Medulla oblongata (tissue), 1 donor: Measurements from ENCODE around the gene SLC2A6.

Experiments used
- DNase-seq: peaks from one replicate; pipeline ENCODE4 v3.0.0-alpha.2; 2015; ENCODE audit errors: extremely low spot score

The SLC2A6 gene

DNA sequence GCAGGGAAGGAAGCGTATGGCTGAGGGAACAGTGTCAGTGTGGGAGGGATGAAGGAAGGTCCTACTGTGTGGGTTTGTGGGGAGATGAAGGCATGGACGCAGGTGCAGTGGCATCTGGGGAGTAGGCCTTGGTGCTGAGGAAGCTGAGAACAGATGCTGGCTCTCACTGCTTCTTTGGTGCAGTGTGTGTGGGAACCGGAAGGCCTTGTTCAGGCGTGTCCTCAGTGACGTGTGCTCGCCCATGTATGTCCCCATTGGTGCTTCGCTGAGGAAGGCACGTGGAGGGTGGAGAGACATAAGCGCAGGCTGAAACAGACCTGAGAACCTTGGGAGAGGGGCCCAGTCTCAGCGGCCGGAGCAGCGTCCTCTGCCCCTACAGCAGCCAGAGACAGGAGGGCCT, 38.0 kb downstream of the SLC2A6 start:
- DNase-seq = no peak

- DNase-seq = no peak
Measured at GRCh38 chr9:133439337-133439736, 39.6 kb downstream of the SLC2A6 start.

- no peak for DNase-seq
Measured at GRCh38 chr9:133437753-133438531, 41.0 kb downstream of the SLC2A6 start.

GRCh38 chr9:133436681-133437080, 42.2 kb downstream of the SLC2A6 start:
- DNase-seq = no peak

GRCh38 chr9:133433351-133433843, 45.5 kb downstream of the SLC2A6 start:
- no peak for DNase-seq

- DNase-seq = no peak
Measured at GRCh38 chr9:133430244-133430643, 48.7 kb downstream of the SLC2A6 start.

DNA sequence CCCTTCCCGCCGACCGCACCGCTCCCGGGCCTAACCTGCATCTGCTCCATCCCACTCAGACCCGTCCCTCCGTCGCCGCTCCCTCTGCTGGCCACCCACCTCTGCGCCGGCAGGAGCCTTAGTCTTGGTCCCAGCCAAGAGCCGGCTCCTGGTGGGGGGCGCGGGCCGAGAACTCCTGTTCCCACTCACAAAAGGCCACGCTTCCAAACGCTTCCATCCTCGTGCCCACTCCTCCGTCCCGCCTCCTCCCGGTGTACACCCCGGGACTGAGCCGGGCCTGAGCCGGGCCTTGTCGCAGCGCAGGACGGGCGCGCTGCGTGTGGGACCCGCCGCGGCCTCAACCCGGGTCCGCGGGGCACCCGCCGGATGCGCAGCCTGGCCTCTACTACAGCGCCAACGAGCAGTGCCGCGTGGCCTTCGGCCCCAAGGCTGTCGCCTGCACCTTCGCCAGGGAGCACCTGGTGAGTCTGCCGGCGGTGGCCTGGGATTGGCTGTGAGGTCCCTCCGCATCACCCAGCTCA, 49.2 kb downstream of the SLC2A6 start:
- no peak for DNase-seq

- no peak for DNase-seq
Measured at GRCh38 chr9:133429214-133429613, 49.7 kb downstream of the SLC2A6 start.

DNA sequence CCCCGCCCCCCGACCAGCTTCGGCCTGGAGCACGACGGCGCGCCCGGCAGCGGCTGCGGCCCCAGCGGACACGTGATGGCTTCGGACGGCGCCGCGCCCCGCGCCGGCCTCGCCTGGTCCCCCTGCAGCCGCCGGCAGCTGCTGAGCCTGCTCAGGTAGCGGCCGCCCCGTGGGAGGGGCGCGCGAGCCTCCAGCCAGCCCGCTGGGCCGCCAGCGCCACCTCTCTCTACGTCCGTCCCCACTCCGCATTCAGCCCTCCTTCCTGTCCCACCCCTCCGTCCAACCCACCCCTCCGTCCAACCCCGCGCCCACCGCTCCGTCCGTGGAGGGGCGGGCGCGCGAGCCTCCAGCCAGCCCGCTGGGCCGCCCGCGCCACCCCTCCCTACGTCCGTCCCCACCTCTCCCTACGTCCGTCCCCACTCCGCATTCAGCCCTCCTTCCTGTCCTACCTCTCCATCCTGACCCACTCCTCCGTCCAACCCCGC, 50.2 kb downstream of the SLC2A6 start:
- no peak for DNase-seq

- no peak for DNase-seq
Measured at GRCh38 chr9:133427658-133428348, 51.1 kb downstream of the SLC2A6 start.

DNA sequence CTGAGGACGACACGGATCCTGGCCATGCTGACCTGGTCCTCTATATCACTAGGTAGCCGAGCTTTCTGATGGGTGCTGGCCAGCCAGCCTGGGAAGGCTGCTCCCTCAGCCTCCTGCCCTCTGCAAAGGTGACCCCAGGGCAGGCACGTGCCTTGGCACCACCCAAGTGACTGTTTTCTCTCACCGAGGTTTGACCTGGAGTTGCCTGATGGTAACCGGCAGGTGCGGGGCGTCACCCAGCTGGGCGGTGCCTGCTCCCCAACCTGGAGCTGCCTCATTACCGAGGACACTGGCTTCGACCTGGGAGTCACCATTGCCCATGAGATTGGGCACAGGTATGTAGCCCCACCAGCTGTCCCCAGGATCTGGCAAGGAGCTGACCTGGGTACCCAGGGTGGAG, 52.9 kb downstream of the SLC2A6 start:
- no peak for DNase-seq

- no peak for DNase-seq
Measured at GRCh38 chr9:133425049-133425632, 53.8 kb downstream of the SLC2A6 start.

DNA sequence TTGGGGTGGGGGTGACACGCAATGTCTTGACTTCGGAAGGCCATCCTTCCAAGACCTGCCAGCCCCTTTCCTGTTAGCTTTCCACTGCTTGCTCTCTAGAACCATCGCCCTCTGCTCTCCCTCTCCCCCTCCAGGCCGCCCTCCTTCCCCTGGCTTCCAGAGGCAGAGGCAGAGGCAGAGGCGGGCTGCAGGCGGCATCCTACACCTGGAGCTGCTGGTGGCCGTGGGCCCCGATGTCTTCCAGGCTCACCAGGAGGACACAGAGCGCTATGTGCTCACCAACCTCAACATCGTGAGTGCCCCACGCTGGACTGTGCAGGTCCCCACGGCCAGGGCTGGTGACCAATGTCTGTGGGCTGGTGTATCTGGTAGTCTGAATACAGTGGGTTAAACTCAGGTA, 54.7 kb downstream of the SLC2A6 start:
- DNase-seq = no peak

DNA sequence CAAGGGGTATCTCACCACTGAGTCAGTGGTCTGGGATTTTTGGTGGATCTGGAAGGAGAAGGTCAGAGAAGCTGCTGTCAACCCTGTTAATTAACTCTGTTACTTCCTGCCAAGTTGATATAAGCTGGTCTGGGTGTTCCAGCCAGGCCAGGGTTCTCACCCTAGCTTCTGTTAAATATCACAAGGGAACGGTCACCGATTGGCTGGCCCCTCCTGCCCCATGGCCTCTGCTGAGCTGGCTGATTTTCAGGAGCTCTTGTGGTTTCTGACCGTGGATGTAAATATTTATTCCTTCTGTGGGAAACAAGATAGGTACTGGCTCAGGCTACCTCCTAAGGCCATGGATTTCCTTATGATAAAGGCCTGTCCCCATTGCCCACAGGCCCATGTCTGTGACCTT, 55.7 kb downstream of the SLC2A6 start:
- no peak for DNase-seq

DNA sequence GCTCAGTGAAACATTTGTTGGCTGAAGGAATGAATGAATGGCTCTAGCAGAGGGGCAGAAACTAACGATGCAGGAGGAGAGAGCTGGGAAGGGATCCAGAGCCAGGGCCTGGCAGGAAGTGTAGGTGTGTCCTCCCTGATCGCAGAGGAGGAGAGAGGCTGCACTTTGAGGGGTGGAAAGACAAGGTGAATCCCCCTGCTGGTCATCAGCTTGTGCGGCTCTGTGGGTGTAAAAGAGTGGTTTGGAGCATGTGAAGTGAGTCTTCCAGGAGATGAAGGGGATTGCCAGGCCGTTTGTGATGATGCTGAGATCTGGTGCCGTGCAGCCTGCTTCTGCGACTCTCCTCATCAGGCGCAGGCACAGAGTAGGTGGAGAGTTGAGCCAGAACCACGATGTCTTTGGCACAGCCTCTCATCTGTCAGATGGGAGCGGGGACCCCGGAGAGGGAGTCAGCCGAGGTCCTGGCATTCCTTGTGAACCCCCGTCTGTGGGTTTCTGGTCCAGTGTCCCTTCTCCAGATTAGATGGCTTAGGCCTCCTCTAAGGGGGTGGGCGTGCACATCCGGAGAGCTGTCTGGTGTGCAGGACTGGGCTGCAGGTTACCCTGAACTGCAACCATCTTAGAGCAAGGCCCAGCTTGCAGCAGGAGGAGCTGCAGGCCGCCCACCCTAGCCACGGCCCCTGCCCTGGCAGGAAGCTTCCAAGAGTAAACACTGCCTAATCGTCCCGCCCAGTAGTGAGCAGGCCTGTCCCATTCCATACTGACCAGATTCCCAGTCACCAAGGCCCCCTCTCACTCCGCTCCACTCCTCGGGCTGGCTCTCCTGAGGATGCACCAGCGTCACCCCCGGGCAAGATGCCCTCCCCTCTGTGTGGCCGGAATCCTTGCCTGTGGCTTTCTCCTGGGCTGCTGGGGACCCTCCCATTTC, 57.0 kb downstream of the SLC2A6 start, which contains the start of gene ADAMTS13:
Gene ADAMTS13, plus strand, starts transcription at position 753 of the 928 bp plus-strand sequence. Its CDS starts 77 bp downstream, at position 830.
- no peak for DNase-seq
